Skin of body (tissue), 2 donors: Measurements from ENCODE around the gene CAMK2N1. TPM values are rescaled to one million over a fixed set of nuclear protein-coding genes. Genes with fewer than 3 reads are reported as not detected.
"Not testable (repeated sequence)": the region's sequence is repeated elsewhere in the genome, so short reads cannot be mapped to it uniquely, and the experiment has no call there.

ENCODE experiments used
- DNase-seq: peaks from one replicate; lab custom pipeline; 2025; lab: John Stamatoyannopoulos, UW
- total RNA-seq: library from RNA; depleted of rRNA; stranded (reverse); fragments of >200 nt; gene quantifications from one replicate; pipeline ENCODE4 v1.2.3, GENCODE V29; 2014

CAMK2N1 gene
- 9.0 TPM for total RNA-seq

DNA sequence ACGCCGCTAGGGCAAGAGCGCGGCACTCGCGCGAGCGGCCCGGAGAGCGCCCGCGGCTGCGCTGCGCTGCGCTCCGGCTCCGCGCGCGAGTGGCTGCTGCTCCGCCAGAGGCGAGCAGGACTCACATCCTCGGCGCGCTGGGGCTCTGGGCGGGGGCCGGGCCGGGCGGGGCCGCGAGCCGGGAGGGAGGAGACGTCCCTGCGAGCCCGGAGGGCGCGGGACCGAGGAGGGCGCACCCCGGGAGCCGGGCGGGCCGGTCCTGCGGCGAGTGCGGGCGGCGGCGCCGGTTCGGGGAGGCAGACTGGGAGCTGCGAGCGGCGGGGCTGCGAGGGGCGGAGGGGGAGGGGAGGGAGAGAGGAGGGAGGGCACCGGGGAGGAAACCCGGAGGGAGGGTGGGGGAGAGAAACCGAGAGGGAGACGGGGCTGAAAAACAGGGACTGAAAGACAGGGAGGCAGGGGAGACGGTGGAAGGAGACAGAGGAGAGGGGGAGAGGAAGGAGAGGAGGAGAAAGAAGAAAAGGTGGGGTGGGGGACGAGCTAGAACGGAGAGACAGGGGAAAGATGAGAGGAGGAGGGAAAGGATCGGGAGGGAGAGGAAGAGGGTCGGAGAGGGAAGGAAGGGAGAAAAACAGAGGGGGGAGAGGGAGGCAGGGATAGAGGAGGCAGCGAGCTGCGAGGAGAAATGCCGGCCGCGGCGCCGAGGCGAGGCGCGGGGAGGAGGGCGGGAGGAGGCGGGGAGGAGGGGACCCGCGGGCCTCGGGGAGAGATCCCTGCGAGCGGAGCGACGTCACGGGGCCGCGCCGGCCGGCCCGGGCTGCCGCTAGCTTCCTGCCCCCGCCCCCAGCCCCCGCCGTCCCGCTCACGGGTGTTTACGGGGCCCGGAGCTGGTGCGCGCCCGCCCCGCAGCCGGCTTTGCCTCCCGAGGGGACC lies at the start of gene CAMK2N1:
CAMK2N1 (minus strand) TSS at position 684 of the 930 bp plus-strand sequence. CDS start 831 bp downstream, outside the sequence.
- peak; percentile 45 for DNase-seq

GRCh38 chr1:20534659-20535417 lies 48.8 kb upstream of the CAMK2N1 start:
- DNase-seq = no peak

DNA sequence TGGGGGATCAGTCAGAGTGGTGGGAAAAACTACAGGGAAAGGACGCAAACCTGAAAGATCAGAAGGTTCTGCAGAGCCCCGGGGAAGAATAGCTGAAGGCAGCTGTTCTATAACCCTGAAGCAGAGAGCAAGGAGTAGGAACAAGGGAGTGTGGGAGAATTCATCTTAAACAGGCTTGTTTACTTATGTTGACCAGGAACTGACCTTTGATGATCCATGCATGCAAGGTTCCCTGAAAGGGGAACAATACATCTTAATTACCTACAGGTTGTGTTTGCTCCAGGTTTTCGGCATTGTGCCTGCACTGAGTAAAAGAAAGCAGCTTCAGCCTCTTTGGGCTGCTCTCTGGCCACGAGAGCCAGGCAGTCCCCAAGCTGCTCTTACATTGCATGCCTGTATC lies 47.6 kb upstream of the CAMK2N1 start:
- DNase-seq = no peak

GRCh38 chr1:20530901-20531300 lies 44.9 kb upstream of the CAMK2N1 start:
- no peak for DNase-seq

DNA sequence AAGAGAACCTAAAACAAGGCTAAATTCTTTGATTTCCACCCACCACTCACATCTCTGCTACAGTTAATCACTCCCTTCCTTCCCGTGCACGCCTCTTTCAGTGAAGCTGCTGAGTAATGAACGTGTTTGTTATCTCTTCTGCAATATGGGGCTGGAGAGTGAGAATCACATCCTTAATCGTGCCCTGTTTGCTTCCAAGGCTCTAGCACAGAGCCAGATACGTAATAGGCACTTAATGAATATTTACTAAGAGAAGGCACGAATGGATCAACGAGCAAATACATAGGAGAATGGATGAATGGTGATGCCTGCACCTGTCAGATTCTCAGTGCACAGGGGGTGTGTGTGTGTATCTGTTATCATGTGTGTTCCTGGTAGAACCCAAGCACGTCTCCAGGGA lies 44.3 kb upstream of the CAMK2N1 start:
- no peak for DNase-seq

- DNase-seq = no peak
Observed at GRCh38 chr1:20528221-20528620, 42.2 kb upstream of the CAMK2N1 start.

- DNase-seq = no peak
Observed at GRCh38 chr1:20526267-20526666, 40.3 kb upstream of the CAMK2N1 start.

DNA sequence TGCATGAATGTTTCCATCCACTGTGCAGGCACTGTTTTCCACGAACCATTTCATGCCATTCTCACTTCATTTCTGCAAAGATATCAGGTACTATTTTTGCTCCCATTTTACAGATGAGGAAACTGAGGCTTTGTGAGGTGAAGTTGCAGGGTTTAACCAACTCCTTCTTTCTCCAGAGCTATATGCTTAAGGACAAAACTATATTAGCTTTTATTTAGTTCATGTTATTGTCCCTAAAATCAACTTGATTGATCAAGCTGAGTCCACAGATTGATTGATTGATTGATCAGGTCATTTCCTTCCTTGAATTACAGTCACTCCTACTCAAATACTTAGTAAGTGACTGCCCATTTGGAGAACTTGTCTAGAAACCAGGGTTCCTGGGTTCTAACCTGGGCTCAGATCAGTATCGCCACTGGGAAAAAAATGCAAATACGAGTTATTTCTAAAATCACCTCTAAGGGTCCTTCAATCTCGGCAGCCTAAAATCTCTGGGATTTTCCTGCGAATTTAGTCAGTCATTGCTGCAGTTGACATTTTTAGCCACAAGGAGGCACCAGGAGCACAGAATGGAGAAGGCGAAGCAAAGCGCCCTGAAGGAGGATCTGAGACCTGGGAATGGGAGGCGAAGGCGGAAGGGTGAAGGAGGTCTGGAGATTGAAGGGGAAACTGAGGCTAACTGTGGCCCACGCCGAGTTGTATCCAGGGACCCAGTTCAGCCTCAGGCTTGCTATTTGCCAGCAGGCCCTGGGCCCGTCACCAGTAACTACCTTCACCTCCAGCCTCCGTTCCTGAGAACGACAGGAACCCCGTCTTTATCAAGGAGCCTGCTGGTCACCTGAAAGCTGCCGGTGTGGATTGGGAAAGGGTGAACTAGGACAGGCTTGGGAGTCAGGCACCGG lies 36.2 kb upstream of the CAMK2N1 start:
- DNase-seq = peak; percentile 42

DNA sequence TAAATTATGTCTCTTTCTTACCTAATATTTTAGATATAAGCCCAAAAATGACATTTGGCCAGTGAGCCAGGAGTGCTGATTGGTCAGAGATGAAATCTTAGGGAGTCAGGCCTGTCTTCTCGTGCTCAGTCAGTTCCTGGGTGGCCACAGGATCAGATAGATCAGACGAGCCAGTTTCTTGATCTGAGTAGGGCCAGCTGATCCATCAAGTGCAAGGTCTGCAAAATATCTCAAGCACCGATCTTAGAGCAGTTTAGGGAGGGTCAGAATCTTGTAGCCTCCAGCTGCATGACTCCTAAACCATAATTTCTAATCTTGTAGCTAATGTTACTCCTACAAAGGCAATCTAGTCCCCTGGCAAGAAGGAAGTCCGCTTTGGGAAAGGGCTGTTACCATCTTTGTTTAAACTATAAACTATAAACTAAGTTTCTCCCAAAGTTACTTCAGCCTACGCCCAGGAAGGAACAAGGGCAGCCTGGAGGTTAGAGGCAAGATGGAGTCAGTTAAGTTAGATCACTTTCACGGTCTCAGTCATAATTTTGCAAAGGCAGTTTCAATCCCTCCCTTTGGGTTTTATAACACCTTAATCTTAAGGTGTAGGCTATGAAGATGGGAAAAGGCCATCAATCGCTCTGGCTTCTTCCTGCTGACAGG lies 33.7 kb upstream of the CAMK2N1 start:
- not testable (repeated sequence) for DNase-seq

GRCh38 chr1:20511518-20512428 lies 25.8 kb upstream of the CAMK2N1 start:
- DNase-seq = no peak

DNA sequence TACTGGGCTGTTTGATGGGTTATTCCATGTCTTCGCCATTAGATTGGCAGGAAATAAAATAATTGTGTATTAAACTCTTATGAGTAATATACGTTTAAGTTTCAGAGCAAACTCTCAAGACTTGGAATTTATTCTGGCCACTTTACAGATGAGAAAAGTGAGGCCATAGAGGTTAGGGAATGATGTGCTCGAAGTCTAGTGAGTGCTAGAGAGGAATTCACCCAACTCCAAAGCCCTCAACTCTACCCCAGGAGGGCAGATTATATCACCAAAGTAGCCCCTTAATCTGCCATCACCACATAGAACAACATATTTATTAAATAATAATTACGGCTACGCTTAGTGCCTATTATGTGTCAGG lies 22.4 kb upstream of the CAMK2N1 start:
- no peak for DNase-seq

DNA sequence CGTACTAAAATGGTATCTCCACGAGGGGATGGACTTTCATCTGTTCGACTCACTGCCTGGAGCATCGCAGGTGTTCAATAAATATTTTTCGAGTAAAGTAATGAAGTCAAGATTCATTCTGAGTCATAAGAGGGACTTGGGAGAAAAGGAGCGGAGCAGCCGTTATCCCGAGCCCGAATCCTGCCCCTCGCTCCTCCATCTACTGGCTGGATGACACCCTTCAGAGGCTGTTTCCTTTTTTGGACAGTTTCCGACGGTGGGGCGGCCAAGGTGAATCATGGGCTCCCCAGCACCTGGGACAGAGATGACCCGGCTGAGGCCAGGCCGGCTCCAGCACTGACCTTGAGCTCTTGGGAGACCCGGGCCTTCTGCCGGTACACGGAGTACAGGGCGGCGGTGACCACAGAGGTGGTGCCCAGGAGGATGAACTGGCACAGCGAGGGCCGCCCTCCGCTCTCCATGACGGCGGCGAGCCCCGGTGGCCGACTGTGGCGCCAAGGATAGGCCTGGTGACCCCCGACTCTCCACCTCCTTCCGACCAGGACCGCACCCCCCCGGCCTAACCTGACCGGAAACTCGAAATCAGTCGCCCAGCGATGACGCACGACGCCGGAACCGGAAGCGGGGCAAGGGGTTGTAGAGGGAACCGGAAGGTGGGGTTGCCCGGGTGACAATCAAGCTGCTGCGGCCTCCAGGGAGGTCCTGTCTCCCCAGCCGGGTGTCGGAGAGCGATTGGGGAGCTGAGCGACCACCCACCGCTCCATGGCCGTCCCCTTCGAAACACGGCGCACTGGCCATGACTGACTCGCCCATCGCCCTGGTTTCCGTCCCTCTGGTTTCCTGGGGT lies 21.8 kb upstream of the CAMK2N1 start, which contains the start of gene MUL1:
MUL1 (minus strand) TSS at position 588 of the 847 bp plus-strand sequence; CDS start at position 461, 127 bp downstream.
- DNase-seq = peak; percentile 88

- DNase-seq = no peak
Observed at GRCh38 chr1:20507248-20507563, 21.2 kb upstream of the CAMK2N1 start.

DNA sequence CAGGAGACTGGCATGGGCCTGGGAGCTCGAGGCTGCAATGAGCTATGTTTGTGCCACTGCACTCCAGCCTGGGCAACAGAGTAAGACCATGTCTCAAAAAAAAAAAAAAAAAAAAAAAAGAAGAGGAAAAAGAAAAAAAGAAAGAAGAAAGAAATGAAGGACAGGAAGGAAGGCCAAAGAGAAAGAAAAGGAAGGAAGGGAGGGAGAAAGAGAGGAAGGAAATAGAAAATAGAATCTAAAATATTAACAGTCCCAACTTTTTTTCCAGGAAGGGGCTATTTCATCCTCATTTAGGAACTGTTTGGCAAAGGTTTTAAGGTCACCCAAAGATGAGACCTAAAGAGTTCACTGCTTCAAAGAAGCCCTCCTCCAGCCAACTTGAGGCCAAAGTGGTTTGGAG lies 19.5 kb upstream of the CAMK2N1 start:
- no peak for DNase-seq

GRCh38 chr1:20500716-20501115 lies 14.7 kb upstream of the CAMK2N1 start:
- no peak for DNase-seq

DNA sequence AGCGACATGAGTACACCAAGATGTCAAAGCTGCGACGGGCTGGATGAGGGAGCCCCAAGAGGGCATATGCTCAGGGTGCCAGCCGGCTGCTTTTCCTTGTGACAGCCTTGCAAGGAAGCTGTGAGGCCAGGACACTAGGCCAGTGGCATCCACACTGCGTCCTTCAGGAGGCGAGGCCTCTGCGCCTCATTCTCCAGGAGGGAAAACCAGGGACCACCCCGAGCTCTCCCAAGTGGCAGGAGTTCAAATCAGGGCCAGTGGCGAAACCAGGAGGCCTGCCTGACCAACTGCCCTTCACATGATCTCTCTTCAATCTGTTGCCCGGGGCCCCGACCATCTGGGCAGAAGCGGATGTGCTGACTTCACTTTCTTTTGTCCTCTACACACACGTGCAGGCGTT lies 13.7 kb upstream of the CAMK2N1 start:
- no peak for DNase-seq

DNA sequence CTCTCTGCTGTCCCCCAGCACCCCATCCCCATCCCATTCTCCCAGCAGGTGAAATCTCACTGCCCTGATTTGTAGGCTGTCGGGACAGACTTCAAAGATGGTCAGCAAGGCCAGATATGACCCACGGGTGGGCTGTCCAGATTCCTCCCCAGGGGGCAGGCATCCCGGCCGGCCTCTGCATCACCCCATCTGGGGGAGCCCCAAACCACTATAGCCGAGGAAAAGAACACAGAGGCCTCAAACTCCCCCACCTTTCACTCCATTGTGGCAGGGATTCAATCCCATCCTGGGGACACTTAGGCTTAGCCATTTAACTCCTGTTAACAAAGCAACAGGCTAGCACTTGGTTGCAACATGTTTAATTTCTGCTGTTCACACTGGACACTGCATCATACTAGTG lies 13.1 kb upstream of the CAMK2N1 start:
- DNase-seq = no peak

- no peak for DNase-seq
Observed at GRCh38 chr1:20498116-20498515, 12.1 kb upstream of the CAMK2N1 start.

GRCh38 chr1:20497506-20497905 lies 11.5 kb upstream of the CAMK2N1 start:
- DNase-seq = no peak
